Measurements from ENCODE around the gene ACTL6B.

ACTL6B gene

GRCh38 chr7:100613412-100614175 is 42.7 kb downstream of the ACTL6B start:
- DNase-seq (ENCODE audit: extremely low read depth, low read depth) = no peak
- no peak for TF ChIP-seq CTCF (IDR thresholded peaks at IDR 0.05; ENCODE audit: low read depth, low read length)

GRCh38 chr7:100612730-100613390 is 43.4 kb downstream of the ACTL6B start:
- no peak for DNase-seq (ENCODE audit: extremely low read depth, low read depth)
- no peak; the same call in none of the 2 replicates for TF ChIP-seq CTCF (IDR thresholded peaks at IDR 0.05; ENCODE audit: low read depth, low read length)

GRCh38 chr7:100611983-100612729 is 44.1 kb downstream of the ACTL6B start, which contains the start of gene MOSPD3:
Gene MOSPD3, plus strand, starts transcription at chr7:100612540. Its CDS starts 252 bp downstream, at chr7:100612792.
- no peak for TF ChIP-seq CTCF (IDR thresholded peaks at IDR 0.05; ENCODE audit: low read depth, low read length)
- peak; percentile 97 for DNase-seq (ENCODE audit: extremely low read depth, low read depth)

- no peak for DNase-seq (ENCODE audit: extremely low read depth, low read depth)
- TF ChIP-seq CTCF (IDR thresholded peaks at IDR 0.05; ENCODE audit: low read depth, low read length) = no peak
These were observed 46.3 kb downstream of the ACTL6B start for GRCh38 chr7:100609958-100610357.

- DNase-seq (ENCODE audit: extremely low read depth, low read depth) = no peak
- TF ChIP-seq CTCF (IDR thresholded peaks at IDR 0.05; ENCODE audit: low read depth, low read length) = no peak
These were observed 49.1 kb downstream of the ACTL6B start for GRCh38 chr7:100607111-100607510.

- no peak for TF ChIP-seq CTCF (IDR thresholded peaks at IDR 0.05; ENCODE audit: low read depth, low read length)
- no peak for DNase-seq (ENCODE audit: extremely low read depth, low read depth)
These were observed 49.9 kb downstream of the ACTL6B start for GRCh38 chr7:100606313-100606712.

Measured in AG09319 (cell line).